Neural progenitor cell (in vitro differentiated cells): Measurements from ENCODE around the gene GLMN.

Experiments
- EZH2 ChIP-seq: fragments of 200-600 bp; sonication (generic); IDR thresholded peaks from 2 replicates; pipeline ENCODE4 v1.6.1; 2017; ENCODE audit warnings: antibody characterized with exemption, mild to moderate bottlenecking, moderate library complexity
- EZH2phosphoT487 ChIP-seq: fragments of 200-600 bp; sonication (generic); IDR thresholded peaks from 2 replicates; pipeline ENCODE4 v1.6.1; 2017; ENCODE audit warnings: antibody characterized with exemption
- TF ChIP-seq, protein P1 (sequence below): fragments of 200-600 bp; sonication (generic); IDR thresholded peaks from 2 replicates; pipeline ENCODE4 v1.5.1; 2017; ENCODE audit warnings: antibody characterized with exemption, mild to moderate bottlenecking

DNA sequence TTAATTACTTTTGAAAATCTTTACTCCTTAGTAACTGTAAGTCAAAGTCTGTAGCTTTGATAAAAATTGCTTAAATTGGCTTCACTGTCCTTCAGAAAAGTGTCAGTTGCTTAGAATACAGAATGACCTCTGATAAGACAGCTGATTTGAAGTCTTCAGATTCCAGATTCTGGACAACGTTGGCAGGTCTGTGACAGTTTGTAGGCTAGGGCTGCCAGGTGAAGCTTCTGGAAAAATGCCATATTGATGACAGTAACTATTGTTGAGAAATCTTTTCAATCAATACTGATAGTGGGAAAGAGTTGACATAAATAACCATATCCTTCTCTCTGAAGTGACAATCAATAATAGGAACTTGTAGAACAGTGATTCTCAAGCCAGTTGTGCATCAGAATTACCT lies 41.4 kb upstream of the GLMN start:
- TF ChIP-seq, protein P1, sequence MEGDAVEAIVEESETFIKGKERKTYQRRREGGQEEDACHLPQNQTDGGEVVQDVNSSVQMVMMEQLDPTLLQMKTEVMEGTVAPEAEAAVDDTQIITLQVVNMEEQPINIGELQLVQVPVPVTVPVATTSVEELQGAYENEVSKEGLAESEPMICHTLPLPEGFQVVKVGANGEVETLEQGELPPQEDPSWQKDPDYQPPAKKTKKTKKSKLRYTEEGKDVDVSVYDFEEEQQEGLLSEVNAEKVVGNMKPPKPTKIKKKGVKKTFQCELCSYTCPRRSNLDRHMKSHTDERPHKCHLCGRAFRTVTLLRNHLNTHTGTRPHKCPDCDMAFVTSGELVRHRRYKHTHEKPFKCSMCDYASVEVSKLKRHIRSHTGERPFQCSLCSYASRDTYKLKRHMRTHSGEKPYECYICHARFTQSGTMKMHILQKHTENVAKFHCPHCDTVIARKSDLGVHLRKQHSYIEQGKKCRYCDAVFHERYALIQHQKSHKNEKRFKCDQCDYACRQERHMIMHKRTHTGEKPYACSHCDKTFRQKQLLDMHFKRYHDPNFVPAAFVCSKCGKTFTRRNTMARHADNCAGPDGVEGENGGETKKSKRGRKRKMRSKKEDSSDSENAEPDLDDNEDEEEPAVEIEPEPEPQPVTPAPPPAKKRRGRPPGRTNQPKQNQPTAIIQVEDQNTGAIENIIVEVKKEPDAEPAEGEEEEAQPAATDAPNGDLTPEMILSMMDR = no peak
- no peak for TF ChIP-seq EZH2phosphoT487
- no peak for TF ChIP-seq EZH2
